Fibroblast of pulmonary artery (primary cell): ENCODE measurements around the gene GDF15.
A peak's percentile ranks its signal among the peaks of the same experiment; 100 is the strongest.

Source experiments
- DNase-seq: peaks from one replicate; pipeline ENCODE4 v3.0.0-alpha.2; 2010; ENCODE audit warnings: low read depth
- H3K4me3 ChIP-seq: replicated peaks from 2 replicates; pipeline ENCODE4 v1.5.1; 2011; ENCODE audit warnings: low read depth, mild to moderate bottlenecking, control low read depth, low read length, moderate library complexity
- CTCF ChIP-seq: IDR thresholded peaks from 2 replicates; pipeline ENCODE4 v1.5.1; 2011; ENCODE audit warnings: mild to moderate bottlenecking, control low read depth, low read length, inconsistent platforms; ENCODE audit errors: missing control alignments

The GDF15 gene, protein sequence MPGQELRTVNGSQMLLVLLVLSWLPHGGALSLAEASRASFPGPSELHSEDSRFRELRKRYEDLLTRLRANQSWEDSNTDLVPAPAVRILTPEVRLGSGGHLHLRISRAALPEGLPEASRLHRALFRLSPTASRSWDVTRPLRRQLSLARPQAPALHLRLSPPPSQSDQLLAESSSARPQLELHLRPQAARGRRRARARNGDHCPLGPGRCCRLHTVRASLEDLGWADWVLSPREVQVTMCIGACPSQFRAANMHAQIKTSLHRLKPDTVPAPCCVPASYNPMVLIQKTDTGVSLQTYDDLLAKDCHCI

GRCh38 chr19:18385675-18386542 lies at the start of gene GDF15:
TSS of gene GDF15 (plus strand) at chr19:18386158. CDS start at chr19:18386190, 32 bp downstream.
- H3K4me3 ChIP-seq, result peak within 1 kb of the TSS; percentile 83
- peak; percentile 94 for DNase-seq
- TF ChIP-seq CTCF, result peak; percentile 61

GRCh38 chr19:18338541-18338940 lies 47.4 kb upstream of the GDF15 start:
- DNase-seq, result no peak
- no peak for TF ChIP-seq CTCF
- no peak overlapping the region for H3K4me3 ChIP-seq

DNA sequence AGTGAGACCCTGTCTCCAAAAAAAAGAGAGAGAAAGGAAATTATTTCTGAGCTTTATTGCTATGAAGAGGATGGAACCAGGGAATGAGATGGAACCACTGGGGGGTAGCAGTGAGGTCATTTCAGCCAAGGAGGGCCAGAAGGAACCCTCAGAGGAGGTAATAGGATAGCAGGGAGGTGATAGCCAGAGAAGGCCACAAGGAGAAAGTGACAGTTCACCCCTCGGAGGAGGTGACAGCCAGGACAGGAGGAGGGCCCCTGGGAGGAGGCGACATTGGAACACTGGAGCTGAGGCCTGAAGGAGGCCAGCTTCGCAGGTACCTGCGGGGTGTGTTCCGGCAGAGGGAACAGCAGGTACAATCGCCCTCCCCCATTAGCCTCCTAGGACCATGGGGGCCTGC lies 46.2 kb upstream of the GDF15 start:
- H3K4me3 ChIP-seq, result no peak overlapping the region
- DNase-seq, result peak; percentile 35
- peak; percentile 42 for TF ChIP-seq CTCF

GRCh38 chr19:18340190-18340989 lies 45.6 kb upstream of the GDF15 start, which contains the start of gene PGPEP1:
TSS of gene PGPEP1 (plus strand) at chr19:18340598. CDS start at chr19:18340682, 84 bp downstream.
- DNase-seq, result peak; percentile 61
- TF ChIP-seq CTCF, result no peak
- H3K4me3 ChIP-seq, result peak within 1 kb of the TSS; percentile 79

GRCh38 chr19:18340990-18341868 lies 44.7 kb upstream of the GDF15 start:
- peak; percentile 34 for DNase-seq
- no peak for TF ChIP-seq CTCF

More at GRCh38 chr19:18340990-18341868, 44.7 kb upstream of the GDF15 start:
- H3K4me3 ChIP-seq, result peak overlapping the region; percentile 79
